Endodermal cell (in vitro differentiated cells): ENCODE results near the gene UNC45A. TPM values are rescaled to one million over a fixed set of nuclear protein-coding genes. Genes with fewer than 3 reads are reported as not detected.

Experiments used
- DNase-seq: peaks from one replicate; pipeline ENCODE4 v3.0.0-alpha.2; 2017
- H3K27ac ChIP-seq: 2 replicates; pipeline ENCODE4 v1.5.1; 2013; ENCODE audit warnings: mild to moderate bottlenecking, low read depth, low read length, moderate library complexity
- H3K27me3 ChIP-seq: 2 replicates; pipeline ENCODE4 v1.6.1; 2013; ENCODE audit warnings: mild to moderate bottlenecking, low read length, moderate library complexity; ENCODE audit not compliant: insufficient read depth, control insufficient read depth, poor library complexity, severe bottlenecking
- H3K36me3 ChIP-seq: 2 replicates; pipeline ENCODE4 v1.7.0; 2013; ENCODE audit warnings: mild to moderate bottlenecking, low read length, moderate library complexity; ENCODE audit not compliant: control insufficient read depth, insufficient read depth
- H3K4me1 ChIP-seq: one replicate; pipeline ENCODE4 v1.7.0; 2013; ENCODE audit warnings: low read length; ENCODE audit not compliant: control insufficient read depth, insufficient read depth
- H3K4me3 ChIP-seq: 2 replicates; pipeline ENCODE4 v1.5.1; 2013; ENCODE audit warnings: mild to moderate bottlenecking, low read length, moderate library complexity
- H3K9ac ChIP-seq: 2 replicates; pipeline ENCODE4 v1.6.1; 2013; ENCODE audit warnings: mild to moderate bottlenecking, low read length, moderate library complexity; ENCODE audit not compliant: poor library complexity, severe bottlenecking; ENCODE audit errors: extremely low read depth
- H3K9me3 ChIP-seq: 2 replicates; pipeline ENCODE4 v1.6.1; 2013; ENCODE audit warnings: mild to moderate bottlenecking, low read length, moderate library complexity; ENCODE audit not compliant: control insufficient read depth
- H3K27ac Mint-ChIP-seq: 2 replicates; pipeline ENCODE4 v1.8.0; 2020; ENCODE audit warnings: mixed read lengths
- H3K27me3 Mint-ChIP-seq: 2 replicates; pipeline ENCODE4 v1.8.0; 2021; ENCODE audit warnings: mild to moderate bottlenecking, mixed read lengths; ENCODE audit not compliant: insufficient read depth
- H3K36me3 Mint-ChIP-seq: 2 replicates; pipeline ENCODE4 v1.8.0; 2020; ENCODE audit warnings: low read depth, mixed read lengths
- H3K4me1 Mint-ChIP-seq: 2 replicates; pipeline ENCODE4 v1.8.0; 2020; ENCODE audit warnings: mixed read lengths
- H3K4me3 Mint-ChIP-seq: 2 replicates; pipeline ENCODE4 v1.8.0; 2020; ENCODE audit warnings: mild to moderate bottlenecking, moderate library complexity, mixed read lengths
- H3K9me3 Mint-ChIP-seq: 2 replicates; pipeline ENCODE4 v1.8.0; 2020; ENCODE audit warnings: mild to moderate bottlenecking, mixed read lengths
- WGBS, 2 experiments: methylation state at CpG; one replicate each; pipeline versions ENCODE4 v1.1.5 to v1.1.7; 2013; ENCODE audit warnings: missing lambda C conversion rate in 2 of 2, mixed read lengths in 1 of 2; ENCODE audit not compliant: insufficient coverage in 1 of 2, insufficient read length in 1 of 2; 5-methylcytosine and 5-hydroxymethylcytosine counted together
- total RNA-seq, 2 donors: library from RNA; stranded (reverse); fragmentation: NEBNext Ultra II Directional in 1 of 2; extraction: Animal tissue kit (Norgen Biotek cat#: 25700) in 1 of 2; gene quantifications; 2 replicates in 1 of 2; 3 replicates in 1 of 2; pipeline ENCODE4 v1.2.1, GENCODE V29; 2021
- TF ChIP-seq, protein P1 (sequence below): fragments of 200-600 bp; sonication (generic); conservative IDR thresholded peaks from 2 replicates; pipeline ENCODE4 v1.5.0; 2021; ENCODE audit warnings: antibody characterized with exemption, mild to moderate bottlenecking

UNC45A gene
- total RNA-seq, 2 donors from 2014 or later = 92.5 to 96.6 TPM

DNA sequence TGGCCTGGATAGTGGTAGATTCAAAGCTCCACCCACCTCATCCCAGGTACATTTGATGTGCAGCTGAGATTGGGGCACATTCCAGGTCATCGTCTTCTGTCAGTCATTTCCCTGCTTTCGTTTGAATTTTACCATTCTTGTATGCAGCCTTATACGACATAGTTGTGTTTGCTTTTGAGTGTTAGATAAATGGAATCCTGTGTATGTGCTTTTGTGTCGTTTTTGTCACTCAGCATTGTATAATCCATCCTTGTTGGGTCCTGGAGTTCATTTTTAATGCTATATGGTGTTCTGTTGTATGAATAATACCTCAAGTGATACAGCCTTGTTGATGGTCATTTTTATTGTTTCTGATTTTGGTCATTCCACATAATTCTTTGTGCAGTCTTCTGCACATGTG, 26.9 kb downstream of the UNC45A start:
- H3K4me3 ChIP-seq = no peak overlapping the region
- H3K9ac ChIP-seq = no peak overlapping the region
- H3K36me3 Mint-ChIP-seq = peaks cover 53% of the 10 kb centered on the region
- no peaks in the 10 kb centered on the region for H3K9me3 Mint-ChIP-seq
- H3K4me1 Mint-ChIP-seq = peaks cover 5% of the 10 kb centered on the region
- WGBS, 2 experiments = 93 to 100% methylated on average over 4 of the region's 4 CpGs
- H3K4me1 ChIP-seq = no peaks in the 10 kb centered on the region
- no peak for DNase-seq
- H3K27me3 Mint-ChIP-seq = no peaks in the 10 kb centered on the region
- H3K36me3 ChIP-seq = peaks cover 58% of the 10 kb centered on the region
- TF ChIP-seq, protein P1, sequence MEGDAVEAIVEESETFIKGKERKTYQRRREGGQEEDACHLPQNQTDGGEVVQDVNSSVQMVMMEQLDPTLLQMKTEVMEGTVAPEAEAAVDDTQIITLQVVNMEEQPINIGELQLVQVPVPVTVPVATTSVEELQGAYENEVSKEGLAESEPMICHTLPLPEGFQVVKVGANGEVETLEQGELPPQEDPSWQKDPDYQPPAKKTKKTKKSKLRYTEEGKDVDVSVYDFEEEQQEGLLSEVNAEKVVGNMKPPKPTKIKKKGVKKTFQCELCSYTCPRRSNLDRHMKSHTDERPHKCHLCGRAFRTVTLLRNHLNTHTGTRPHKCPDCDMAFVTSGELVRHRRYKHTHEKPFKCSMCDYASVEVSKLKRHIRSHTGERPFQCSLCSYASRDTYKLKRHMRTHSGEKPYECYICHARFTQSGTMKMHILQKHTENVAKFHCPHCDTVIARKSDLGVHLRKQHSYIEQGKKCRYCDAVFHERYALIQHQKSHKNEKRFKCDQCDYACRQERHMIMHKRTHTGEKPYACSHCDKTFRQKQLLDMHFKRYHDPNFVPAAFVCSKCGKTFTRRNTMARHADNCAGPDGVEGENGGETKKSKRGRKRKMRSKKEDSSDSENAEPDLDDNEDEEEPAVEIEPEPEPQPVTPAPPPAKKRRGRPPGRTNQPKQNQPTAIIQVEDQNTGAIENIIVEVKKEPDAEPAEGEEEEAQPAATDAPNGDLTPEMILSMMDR = no peak
- H3K9me3 ChIP-seq = no peaks in the 10 kb centered on the region
- H3K27ac ChIP-seq = no peak overlapping the region
- no peak overlapping the region for H3K27ac Mint-ChIP-seq
- no peaks in the 10 kb centered on the region for H3K27me3 ChIP-seq
- no peak overlapping the region for H3K4me3 Mint-ChIP-seq

DNA sequence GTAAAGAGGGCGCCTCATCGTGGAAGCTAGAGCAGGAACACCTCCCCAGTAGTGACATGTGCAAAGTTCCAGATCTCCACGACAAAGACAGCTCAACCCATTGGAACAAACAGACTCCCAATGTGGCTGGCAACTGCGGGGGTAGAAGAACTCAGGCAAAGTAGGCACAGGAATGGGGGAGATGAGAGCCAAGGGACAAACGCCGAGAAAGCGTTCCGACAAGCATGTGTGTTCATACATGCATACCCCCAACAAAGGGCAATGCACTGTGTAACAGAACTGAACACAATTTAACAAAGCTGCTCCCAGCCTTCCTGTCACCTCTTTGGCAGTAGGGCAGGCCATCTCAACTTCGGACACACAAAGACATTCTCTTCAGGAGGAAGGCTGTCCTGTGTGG, 31.2 kb downstream of the UNC45A start:
- TF ChIP-seq, protein P1 = no peak
- 97 to 98% methylated on average over 6 to 9 of the region's 9 CpGs for WGBS, 2 experiments
- H3K9ac ChIP-seq = no peak overlapping the region
- DNase-seq = no peak
- no peak overlapping the region for H3K4me3 Mint-ChIP-seq
- H3K27me3 Mint-ChIP-seq = no peaks in the 10 kb centered on the region
- peaks cover 78% of the 10 kb centered on the region for H3K36me3 Mint-ChIP-seq
- no peak overlapping the region for H3K4me3 ChIP-seq
- H3K9me3 Mint-ChIP-seq = no peaks in the 10 kb centered on the region
- no peaks in the 10 kb centered on the region for H3K27me3 ChIP-seq
- H3K36me3 ChIP-seq = peaks cover 88% of the 10 kb centered on the region
- no peak overlapping the region for H3K27ac Mint-ChIP-seq
- H3K4me1 ChIP-seq = no peaks in the 10 kb centered on the region
- H3K4me1 Mint-ChIP-seq = no peaks in the 10 kb centered on the region
- no peak overlapping the region for H3K27ac ChIP-seq
- no peaks in the 10 kb centered on the region for H3K9me3 ChIP-seq

DNA sequence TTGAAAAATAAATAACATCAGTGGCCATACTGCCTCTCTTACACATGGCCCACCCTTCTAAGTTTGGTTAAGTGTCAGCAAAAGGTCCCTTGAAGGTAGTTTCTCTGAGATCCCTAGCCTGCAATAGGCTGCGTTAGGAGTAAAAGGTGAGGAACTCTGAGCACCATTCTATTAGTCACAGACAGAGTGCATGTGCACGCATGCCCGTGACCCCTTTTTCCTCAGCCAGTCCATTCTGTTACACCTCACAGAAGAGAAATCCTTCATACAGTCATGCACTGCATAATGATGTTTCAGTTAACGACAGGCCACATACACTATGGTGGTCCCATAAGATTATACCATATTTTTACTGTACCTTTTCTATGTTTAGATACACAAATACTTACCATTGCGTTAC, 32.1 kb downstream of the UNC45A start:
- TF ChIP-seq, protein P1 = no peak
- no peak overlapping the region for H3K4me3 Mint-ChIP-seq

More for the DNA sequence above, 32.1 kb downstream of the UNC45A start:
- Histone ChIP-seq H3K9ac (no peak overlapping the region), H3K27ac (no peak overlapping the region), H3K4me3 (no peak overlapping the region), H3K36me3 (peaks cover 79% of the 10 kb centered on the region), H3K27me3 (no peaks in the 10 kb centered on the region), H3K9me3 (no peaks in the 10 kb centered on the region), H3K4me1 (no peaks in the 10 kb centered on the region)
- Mint-ChIP-seq H3K36me3 (peaks cover 69% of the 10 kb centered on the region), H3K27me3 (no peaks in the 10 kb centered on the region), H3K4me1 (no peaks in the 10 kb centered on the region), H3K27ac (peak overlapping the region; percentile 39), H3K9me3 (no peaks in the 10 kb centered on the region)
- WGBS, 2 experiments = 95 to 97% methylated on average over 4 to 5 of the region's 5 CpGs
- DNase-seq = no peak
